ENCODE results near the gene FBXO15. TPM values are rescaled to one million over a fixed set of nuclear protein-coding genes. Genes with fewer than 3 reads are reported as not detected.

Gene FBXO15
- total RNA-seq, 1 donor from 2014 or later = not detected

DNA sequence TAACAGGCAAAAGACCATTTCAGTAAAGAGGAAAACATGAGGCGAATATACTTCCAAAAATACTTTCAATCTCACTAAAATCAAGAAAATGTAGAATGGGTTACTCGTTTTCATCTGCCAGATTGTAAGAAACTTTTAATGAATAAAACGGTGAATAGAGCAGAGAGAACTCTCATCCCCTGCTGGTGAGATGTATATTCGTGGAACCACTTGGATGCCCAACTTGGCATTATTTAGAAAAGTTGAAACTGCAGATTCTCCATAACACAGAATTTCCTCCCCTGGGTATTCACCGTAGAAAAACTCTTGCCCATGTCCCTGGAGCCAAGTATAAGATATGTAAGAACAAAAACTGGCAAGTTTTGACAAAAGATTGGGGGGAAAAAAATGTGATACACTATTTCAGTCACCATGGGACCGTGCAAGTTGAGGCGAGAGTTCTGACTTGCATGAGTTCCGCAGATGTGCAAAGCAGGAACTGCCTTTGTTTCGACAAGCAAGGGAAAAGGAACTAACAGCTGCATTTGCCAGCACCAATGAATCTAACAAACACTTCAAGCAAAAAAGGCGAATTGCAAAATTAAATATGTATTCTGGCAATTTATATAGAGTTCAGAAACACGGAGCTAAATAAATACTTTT, 15.5 kb upstream of the FBXO15 start:
- intact Hi-C loops (cut with DNase I) = no loop called here
- DNase-seq (no peak), ATAC-seq (ENCODE audit: poor library complexity) (no peak)

DNA sequence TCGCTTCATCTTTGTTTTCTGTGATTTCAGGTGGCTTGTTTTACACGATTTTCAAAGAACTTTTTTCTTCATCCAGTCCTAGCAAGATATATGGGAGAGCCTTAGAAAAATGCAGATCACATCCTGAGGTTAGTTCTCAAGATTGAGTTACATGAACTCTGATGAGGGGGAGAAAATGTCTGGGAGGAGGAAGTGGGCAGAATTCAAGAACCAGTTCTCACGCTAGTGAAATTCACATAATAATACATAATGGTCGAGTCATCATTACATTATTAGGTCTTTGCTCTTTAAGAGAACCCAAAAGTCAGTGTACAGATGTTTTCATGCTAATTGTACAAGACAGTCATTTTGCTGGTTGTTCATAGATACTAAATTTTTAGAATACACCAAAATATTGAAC, 7.6 kb upstream of the FBXO15 start:
- ATAC-seq (ENCODE audit: poor library complexity) = no peak
- DNase-seq = no peak
- intact Hi-C loops (cut with DNase I) = no loop called here

DNA sequence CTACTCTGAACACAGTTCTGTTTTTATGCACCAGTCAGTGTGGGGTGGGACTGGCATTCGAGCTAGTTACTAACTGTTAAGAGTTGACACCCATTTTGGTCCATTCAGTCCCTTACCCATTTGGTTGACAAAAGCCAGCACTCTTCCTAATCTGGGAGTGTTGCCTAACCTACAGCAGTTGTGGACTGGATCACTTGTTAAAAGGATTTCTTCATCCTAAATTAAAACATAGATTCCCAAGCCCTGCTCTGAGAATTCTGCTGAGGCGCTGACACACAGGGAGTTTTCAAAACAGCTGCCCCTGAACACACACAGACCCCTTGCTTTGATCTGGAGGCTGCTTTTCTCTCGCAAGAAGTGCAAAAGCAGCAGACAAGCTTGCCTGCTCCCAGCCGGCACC, 7.1 kb upstream of the FBXO15 start:
- ATAC-seq (ENCODE audit: poor library complexity) = no peak
- no peak for DNase-seq
- intact Hi-C loops (cut with DNase I) = no loop called here

DNA sequence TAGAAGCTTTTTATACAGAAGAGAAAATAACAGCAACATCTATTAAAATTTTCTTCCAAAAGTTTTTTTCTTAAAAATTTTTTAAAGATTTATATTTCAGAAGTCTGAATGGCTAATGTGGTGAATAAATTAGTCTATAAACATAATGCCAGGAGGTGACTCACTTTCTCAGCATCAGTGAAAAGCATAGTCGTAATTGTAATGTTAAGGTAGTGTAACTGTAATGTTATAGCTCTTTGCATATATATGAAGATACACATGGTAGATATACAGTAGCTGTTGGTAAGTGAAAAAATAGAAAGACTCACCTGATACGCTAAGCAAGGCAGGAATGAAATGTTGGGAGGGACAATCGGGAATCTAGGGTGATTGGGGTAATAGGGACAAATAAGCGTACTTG, 6.2 kb upstream of the FBXO15 start:
- intact Hi-C loops (cut with DNase I) = no loop called here
- DNase-seq (no peak), ATAC-seq (ENCODE audit: poor library complexity) (no peak)

DNA sequence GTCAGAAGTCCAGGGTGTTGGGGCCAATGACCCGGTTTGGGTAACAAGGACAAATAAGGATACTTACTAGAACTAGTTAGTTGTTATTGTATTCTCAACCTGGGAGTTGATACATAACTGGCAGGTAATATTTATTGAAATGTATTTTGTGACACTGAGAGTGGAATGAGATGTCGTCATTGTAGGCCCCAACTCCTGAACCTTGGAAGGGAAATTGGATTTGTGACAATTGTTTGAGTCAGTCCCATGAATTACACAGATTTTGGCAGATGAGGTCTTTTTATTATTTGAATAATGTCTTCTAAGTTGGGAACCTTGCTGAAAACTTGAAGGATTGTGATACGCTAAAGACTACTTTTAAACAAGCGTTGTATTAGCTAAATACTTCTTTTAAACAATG, 5.7 kb upstream of the FBXO15 start:
- ATAC-seq (ENCODE audit: poor library complexity) (no peak), DNase-seq (no peak)
- intact Hi-C loops (cut with DNase I) = no loop called here

DNA sequence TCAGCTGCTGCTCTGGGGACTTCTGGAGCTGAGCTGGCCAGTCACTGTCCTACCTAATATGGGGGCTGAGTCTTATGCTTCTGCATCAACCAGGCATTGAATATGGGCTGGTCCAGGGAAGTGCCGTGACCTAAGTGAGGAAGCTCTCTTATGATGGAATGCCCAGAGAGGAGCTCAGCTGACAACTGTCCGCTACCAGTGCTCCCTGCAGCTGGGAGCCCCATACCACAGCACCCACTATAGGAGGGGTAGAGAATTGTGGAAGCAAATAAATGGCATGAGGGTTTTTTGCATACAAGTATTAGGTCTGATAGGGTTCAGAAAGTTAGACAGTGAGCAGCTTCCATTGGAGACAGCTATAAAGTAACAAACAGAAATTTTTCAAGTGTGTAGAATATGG, 5.2 kb upstream of the FBXO15 start:
- no peak for DNase-seq
- intact Hi-C loops (cut with DNase I) = no loop called here
- no peak for ATAC-seq (ENCODE audit: poor library complexity)

DNA sequence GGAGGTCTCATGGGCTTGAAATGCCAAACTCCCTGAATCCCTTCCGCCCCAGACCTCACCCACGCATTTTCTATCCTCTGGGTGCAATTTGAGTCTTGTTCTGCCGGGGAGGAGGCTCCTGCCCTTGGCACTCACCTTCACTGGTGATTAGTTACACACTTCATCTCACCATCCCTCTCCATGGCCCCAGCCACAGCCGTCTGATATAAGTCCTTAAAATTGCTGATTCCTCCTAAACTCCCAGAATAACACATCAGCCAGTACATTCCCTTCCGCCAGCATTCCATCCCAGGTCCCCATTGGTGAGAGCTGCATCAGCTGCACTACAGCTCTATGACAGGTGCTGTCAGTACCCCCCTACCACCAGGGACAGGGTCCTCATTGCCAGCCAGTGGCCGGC, 4.6 kb upstream of the FBXO15 start:
- DNase-seq = no peak
- no peak for ATAC-seq (ENCODE audit: poor library complexity)
- intact Hi-C loops (cut with DNase I) = no loop called here

DNA sequence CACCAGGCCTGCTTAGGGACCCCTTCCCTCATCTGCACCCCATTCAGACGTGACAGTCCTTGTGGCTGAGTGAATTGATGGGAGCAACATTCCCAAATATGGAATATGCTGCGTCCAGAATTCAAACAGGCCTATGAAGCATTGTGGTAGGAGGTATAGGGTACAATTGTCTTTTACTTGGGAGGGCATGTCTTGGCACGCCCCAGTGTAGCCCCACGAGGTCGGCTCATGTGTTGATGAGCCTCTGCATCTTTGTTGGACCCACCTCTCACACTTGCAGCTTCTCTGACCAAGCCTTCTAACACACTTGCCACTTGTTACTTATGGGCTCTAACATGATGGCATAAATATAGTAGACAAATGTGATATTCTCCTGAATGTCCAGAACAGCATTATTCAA, 2.2 kb upstream of the FBXO15 start:
- intact Hi-C loops (cut with DNase I) = no loop called here
- ATAC-seq (ENCODE audit: poor library complexity) = no peak
- DNase-seq = no peak

DNA sequence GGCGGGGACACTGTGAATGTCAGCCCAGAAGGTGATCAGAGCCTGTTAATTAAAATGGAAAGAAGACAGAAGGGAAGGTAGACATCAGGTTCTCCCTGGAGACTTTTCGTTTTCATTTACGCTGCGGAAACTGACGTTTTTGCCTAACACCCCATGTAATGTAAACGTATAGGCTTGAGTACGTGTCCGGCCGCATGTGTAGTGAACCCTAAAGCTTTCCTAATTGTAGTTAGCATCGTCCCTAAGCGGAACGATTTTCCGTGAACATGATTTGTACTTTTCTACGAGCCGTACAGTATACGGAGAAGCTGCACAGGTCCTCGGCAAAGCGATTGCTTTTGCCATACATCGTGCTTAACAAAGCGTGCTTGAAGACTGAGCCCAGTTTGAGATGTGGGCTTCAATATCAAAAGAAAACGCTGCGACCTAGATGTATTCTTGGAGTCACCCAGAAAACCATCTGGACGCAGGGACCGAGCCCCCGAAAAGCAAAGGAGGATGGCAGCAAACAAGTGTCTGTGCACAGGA, 973 bp upstream of the FBXO15 start:
- no peak for ATAC-seq (ENCODE audit: poor library complexity)
- DNase-seq = no peak
- intact Hi-C loops (cut with DNase I) = no loop called here

DNA sequence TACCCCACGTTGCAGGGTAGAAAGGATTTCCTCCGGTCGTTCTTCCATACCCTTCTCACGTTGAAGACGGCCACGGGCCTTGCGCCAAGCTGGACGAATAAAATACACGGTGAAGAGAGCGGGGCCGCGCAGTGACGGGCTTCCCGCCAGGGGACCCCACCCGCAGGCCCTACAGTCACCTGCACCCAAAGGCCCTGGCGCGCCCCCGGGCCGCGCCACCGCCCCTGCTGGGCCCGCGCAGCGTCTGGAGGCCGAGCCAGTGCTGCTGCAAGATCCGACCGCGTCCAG, 199 bp downstream of the FBXO15 start:
- no peak for ATAC-seq (ENCODE audit: poor library complexity)
- no peak for DNase-seq
- intact Hi-C loops (cut with DNase I) = no loop called here

DNA sequence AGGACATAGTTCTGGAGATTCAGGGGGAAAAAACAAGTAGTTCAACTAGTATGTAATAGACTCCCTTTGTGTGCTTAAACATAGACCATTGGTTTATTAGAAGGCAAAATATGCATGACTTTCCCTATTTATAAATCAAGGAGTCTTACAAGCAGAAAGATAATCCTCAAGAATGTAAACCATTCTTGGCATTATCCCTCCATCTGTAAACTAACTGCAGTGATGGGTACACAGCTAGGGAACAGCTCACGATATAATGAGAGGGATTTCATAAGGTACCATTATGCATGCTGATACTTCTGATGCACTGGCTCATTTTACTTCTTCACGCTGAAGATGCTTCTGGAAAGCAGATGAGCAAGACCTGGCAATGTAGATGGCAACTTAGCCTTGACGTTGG, 878 bp downstream of the FBXO15 start:
- intact Hi-C loops (cut with DNase I) = no loop called here
- ATAC-seq (ENCODE audit: poor library complexity) = no peak

DNA sequence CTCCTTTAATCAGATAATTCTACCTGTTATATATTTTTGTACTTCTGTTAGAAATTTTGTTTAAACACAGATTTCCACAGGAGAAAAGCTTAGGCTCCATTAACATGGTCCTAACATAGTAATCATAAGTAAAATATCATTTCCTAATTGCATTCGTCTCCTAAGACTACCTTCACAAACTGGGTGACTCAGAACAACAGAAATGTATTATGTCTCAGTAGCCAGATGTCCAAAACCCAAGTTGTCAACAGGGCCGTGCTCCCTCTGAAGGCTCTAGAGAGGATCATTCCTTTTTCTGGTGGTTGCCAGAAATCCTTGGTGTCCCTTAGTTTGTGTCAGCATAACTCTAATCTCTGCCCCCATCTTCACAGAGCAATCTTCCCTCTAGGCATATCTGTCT, 5.4 kb downstream of the FBXO15 start:
- DNase-seq (no peak), ATAC-seq (ENCODE audit: poor library complexity) (no peak)
- intact Hi-C loops (cut with DNase I) = no loop called here

More for the DNA sequence above, 878 bp downstream of the FBXO15 start:
- DNase-seq = no peak

DNA sequence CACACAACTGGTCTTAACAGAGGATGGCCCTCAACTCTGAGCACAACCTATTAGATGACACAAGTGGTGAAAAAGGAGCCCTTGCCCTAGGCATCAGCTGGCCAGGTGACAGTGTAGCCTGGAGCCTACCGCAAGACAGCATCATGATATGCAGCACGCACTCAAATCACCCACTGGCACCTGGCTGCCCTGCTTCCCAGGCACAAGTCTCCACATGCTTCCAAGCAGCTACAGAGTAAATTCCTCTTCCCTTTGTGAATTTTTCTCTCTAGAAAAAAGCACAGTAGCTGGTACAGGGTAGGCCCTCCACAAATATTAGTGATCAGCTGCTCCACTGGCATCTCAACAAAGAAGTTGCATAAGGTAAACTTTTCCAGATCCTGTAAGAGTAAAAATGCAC, 6.0 kb downstream of the FBXO15 start:
- intact Hi-C loops (cut with DNase I) = no loop called here
- DNase-seq = no peak
- ATAC-seq (ENCODE audit: poor library complexity) = no peak

DNA sequence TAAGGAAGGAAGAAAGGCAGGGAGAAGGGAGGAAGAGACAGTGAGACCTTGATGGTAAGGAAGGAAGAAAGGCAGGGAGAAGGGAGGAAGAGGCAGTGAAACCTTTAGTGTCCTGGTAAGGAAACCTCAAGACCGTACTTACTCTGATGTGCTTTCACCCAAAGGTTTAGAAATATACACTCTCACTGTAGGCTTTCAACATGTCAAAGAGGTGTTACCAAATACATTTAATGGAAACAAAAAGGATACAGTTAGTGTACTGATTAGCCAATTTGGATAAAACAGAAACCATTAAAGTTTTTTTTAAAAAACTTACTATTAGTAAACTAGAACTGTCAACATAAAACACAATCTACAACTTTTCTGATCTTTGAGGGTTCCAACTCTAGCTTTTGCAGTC, 7.1 kb downstream of the FBXO15 start:
- intact Hi-C loops (cut with DNase I) = no loop called here
- ATAC-seq (ENCODE audit: poor library complexity) (no peak), DNase-seq (no peak)

DNA sequence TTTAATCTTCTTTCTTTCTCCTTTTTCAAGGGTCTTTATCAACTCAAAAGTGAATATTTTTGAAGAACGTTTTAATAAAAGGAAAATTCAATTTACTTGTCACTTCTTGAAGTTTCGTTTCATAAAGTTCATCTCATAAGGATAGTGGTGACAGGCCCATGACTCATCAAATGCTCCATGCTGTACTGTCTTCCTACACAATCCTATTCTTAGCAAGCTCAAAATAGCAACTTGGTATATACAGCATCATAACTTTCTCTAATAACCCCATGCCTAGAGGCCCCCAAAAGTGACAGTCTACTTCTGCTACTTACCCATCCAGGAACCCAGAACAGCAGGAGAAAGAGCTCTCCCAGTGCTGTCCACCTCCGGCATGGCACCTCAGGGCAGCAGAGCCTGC, 7.7 kb downstream of the FBXO15 start:
- intact Hi-C loops (cut with DNase I) = no loop called here
- DNase-seq (no peak), ATAC-seq (ENCODE audit: poor library complexity) (no peak)

DNA sequence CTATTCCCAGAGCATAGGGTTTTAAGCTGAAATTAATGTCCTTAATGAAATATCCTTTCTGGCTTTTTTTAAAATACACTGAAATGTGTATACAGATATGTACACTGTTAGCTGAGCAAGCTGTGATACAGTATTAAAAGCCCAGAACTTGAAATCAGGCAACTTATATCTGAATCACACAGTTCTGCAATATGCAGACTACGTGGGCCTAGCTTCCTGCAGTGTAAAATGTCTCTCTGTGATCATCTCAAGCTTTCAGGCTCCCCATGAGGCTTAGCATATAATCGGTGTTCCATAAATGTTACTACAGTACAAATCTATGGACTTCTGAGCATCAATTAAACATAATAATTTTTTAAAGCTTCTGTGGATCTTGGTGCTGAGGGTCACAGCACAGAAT, 8.2 kb downstream of the FBXO15 start:
- intact Hi-C loops (cut with DNase I) = no loop called here
- DNase-seq (no peak), ATAC-seq (ENCODE audit: poor library complexity) (no peak)

DNA sequence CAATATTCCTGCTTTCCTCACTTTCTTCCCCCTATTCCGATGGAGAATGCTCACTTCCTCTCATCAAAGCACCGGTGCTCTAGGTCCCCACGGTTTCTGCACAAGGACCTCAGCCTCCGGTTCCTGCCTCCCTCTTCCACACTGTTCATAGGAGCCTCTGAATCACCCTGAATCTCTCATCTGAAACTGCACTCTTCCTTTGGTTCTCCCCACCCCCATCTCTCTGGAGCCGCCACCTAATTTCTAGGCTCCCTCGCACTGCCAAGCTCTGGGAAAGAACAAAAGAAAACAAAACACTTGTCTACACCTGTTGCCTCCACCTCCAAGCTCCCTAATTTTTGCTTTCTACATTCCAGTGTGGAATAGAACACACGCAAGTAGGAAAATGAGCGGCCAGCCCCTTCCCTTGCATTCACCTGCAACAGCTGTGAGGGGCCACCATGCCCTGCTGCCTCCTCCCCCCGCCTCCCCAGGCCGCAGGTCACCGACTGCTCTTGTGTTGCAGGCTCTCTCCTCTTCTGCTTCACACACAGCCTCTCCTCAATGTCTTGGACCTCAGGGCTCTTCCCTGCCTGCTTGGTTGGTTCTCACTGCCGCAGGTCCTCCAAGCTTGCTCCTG, 9.6 kb downstream of the FBXO15 start:
- ATAC-seq (ENCODE audit: poor library complexity) = no peak
- intact Hi-C loops (cut with DNase I) = no loop called here

DNA sequence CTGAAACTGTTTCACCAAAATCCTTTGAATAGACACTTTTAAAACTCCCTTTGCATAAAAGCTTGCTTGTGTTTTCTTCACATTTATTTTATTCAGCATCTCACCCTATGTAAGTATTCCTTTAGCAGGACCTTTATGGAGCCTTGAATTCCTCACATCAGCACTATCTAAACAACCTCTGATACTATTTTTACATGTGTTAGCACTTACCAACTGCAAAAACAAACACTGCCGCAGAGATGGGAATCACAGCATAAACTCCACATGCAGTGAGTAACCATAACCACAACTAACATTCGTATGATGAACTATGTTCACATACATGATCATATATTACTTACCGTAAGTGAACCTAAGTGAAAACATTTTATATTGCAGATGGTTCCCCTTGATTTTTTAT, 15.4 kb downstream of the FBXO15 start:
- no peak for DNase-seq
- intact Hi-C loops (cut with DNase I) = no loop called here
- no peak for ATAC-seq (ENCODE audit: poor library complexity)

More for the DNA sequence above, 9.6 kb downstream of the FBXO15 start:
- no peak for DNase-seq

DNA sequence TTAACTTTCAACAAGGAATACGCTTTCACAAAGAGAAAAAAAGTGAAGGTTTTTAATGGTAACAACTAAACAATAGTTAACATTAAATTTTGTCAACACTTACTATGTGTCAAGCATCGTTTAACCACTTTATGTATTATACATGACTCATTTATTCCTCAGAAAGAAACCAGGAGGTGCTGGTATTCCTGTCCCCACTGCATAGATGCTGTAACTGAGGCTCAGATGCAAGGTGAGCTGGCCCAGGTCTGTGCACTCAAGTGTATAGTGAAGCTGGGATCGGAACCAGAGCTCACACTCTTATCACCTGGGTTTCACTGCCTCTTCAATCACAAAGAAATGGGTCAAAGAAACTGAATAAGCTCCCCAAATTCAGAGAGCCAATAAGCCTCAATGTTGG, 16.5 kb downstream of the FBXO15 start:
- intact Hi-C loops (cut with DNase I) = no loop called here
- ATAC-seq (ENCODE audit: poor library complexity) (no peak), DNase-seq (no peak)

DNA sequence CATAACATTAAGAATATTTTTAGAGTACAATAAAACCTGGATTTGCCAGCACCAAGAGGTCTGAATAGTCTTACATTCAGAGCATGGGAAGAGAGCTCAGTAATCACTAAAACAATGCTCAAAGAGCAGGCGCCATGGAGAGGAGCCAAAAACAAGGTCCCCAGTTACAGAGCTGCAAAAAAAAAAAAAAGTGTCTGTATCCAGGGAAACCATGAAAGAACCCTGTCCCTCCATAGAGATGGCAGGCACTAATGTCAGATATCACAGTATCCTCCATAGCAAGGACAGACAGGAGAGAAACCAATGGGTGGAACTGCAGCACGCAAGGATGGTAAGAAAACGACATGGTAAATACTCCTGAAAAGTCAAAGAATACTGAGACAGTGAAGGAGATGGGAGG, 19.5 kb downstream of the FBXO15 start:
- intact Hi-C loops (cut with DNase I) = no loop called here
- no peak for ATAC-seq (ENCODE audit: poor library complexity)
- no peak for DNase-seq
